SK-N-SH (cell line): ENCODE data around the gene TMEM134. TPM values are rescaled to one million over a fixed set of nuclear protein-coding genes. Genes with fewer than 3 reads are reported as not detected.

Experiments used
- CTCF ChIA-PET: fragments of 300-600, 350-600 bp; formaldehyde crosslinking; extraction: SDS; loops from one replicate; lab custom pipeline; 2021; lab: Yijun Ruan, JAX
- POLR2A ChIA-PET: fragments of 350-600 bp; sonication (Branson Sonifier 250); formaldehyde crosslinking; extraction: SDS; loops from one replicate; lab custom pipeline; 2020; ENCODE audit warnings: antibody characterized with exemption, inconsistent platforms; lab: Yijun Ruan, JAX
- DNase-seq: peaks from one replicate; pipeline ENCODE4 v3.0.0; 2012
- H2AFZ ChIP-seq: fragments of 200-600 bp; sonication (generic); 2 replicates; pipeline ENCODE4 v1.8.1; 2016; ENCODE audit warnings: antibody characterized with exemption, mild to moderate bottlenecking, low read depth
- H3F3A ChIP-seq: fragments of 200-600 bp; sonication (generic); replicated peaks from 2 replicates; pipeline ENCODE3; 2016; ENCODE audit warnings: antibody characterized with exemption, mild to moderate bottlenecking; ENCODE audit not compliant: insufficient read depth
- H3K27ac ChIP-seq, 2 experiments: fragments of 200-500 bp in 1 of 2; fragments of 200-600 bp in 1 of 2; sonication (Bioruptor generic) in 1 of 2; sonication (generic), shearing (Covaris generic) in 1 of 2; 2 replicates each; pipeline versions ENCODE4 v1.5.1 to v1.6.1; 2014 to 2016; ENCODE audit warnings: low read depth in 2 of 2, inconsistent platforms in 1 of 2, low read length in 1 of 2, mild to moderate bottlenecking in 1 of 2, mixed read lengths in 1 of 2
- H3K27me3 ChIP-seq: fragments of 200-600 bp; sonication (generic), shearing (Covaris generic); 2 replicates; pipeline ENCODE4 v1.6.1; 2016; ENCODE audit warnings: mixed run types; ENCODE audit not compliant: insufficient read depth
- H3K36me3 ChIP-seq, 2 experiments: fragments of 200-500 bp in 1 of 2; fragments of 200-600 bp in 1 of 2; sonication (Bioruptor generic) in 1 of 2; sonication (generic) in 1 of 2; replicated peaks in 1 of 2; 2 replicates each; pipeline versions ENCODE3 to v1.5.1; 2014 to 2016; ENCODE audit warnings: low read length in 1 of 2, mild to moderate bottlenecking in 1 of 2; ENCODE audit not compliant: insufficient read depth in 2 of 2, control insufficient read depth in 1 of 2
- H3K4me1 ChIP-seq, 2 experiments: fragments of 200-500 bp in 1 of 2; fragments of 200-600 bp in 1 of 2; sonication (Bioruptor generic) in 1 of 2; sonication (generic), shearing (Covaris generic) in 1 of 2; 2 replicates each; pipeline versions ENCODE4 v1.5.1 to v1.6.1; 2014 to 2016; ENCODE audit warnings: low read depth in 1 of 2, low read length in 1 of 2, mixed run types in 1 of 2; ENCODE audit not compliant: insufficient read depth in 2 of 2, control insufficient read depth in 1 of 2
- H3K4me2 ChIP-seq: fragments of 200-600 bp; sonication (generic), shearing (Covaris generic); 2 replicates; pipeline ENCODE4 v1.6.1; 2017; ENCODE audit warnings: mixed run types
- H3K4me3 ChIP-seq, 2 experiments: fragments of 200-500 bp in 1 of 2; fragments of 200-600 bp in 1 of 2; sonication (Bioruptor generic) in 1 of 2; sonication (generic), shearing (Covaris generic) in 1 of 2; 2 replicates each; pipeline versions ENCODE4 v1.5.1 to v1.8.1; 2014 to 2016; ENCODE audit warnings: low read depth in 2 of 2, inconsistent platforms in 1 of 2, low read length in 1 of 2, mild to moderate bottlenecking in 1 of 2, mixed read lengths in 1 of 2, moderate library complexity in 1 of 2
- H3K79me2 ChIP-seq: fragments of 200-600 bp; sonication (generic); 2 replicates; pipeline ENCODE4 v1.8.1; 2017; ENCODE audit warnings: mild to moderate bottlenecking; ENCODE audit not compliant: insufficient read depth
- H3K9ac ChIP-seq: fragments of 200-600 bp; sonication (generic); 2 replicates; pipeline ENCODE4 v1.6.1; 2017; ENCODE audit warnings: mixed run types
- H3K9me2 ChIP-seq: fragments of 200-600 bp; sonication (generic); 2 replicates; pipeline ENCODE4 v1.6.1; 2017; ENCODE audit warnings: mixed run types
- H3K9me3 ChIP-seq: fragments of 200-600 bp; sonication (generic); 2 replicates; pipeline ENCODE4 v1.6.1; 2017; ENCODE audit warnings: mixed run types, mild to moderate bottlenecking, moderate library complexity
- H4K20me1 ChIP-seq: fragments of 200-600 bp; sonication (generic); 2 replicates; pipeline ENCODE4 v1.6.1; 2017; ENCODE audit warnings: mild to moderate bottlenecking, mixed run types; ENCODE audit not compliant: insufficient read depth
- CHD2 ChIP-seq: fragments of 150-350 bp; IDR thresholded peaks from 2 replicates; pipeline ENCODE4 v1.6.1; 2018; ENCODE audit warnings: low read length; ENCODE audit not compliant: partially characterized antibody
- ELF1 ChIP-seq: IDR thresholded peaks from 2 replicates; pipeline ENCODE4 v1.4.0; 2012
- EP300 ChIP-seq, 2 experiments: IDR thresholded peaks; 2 replicates each; pipeline versions ENCODE4 v1.4.0 to v1.6.1; 2012; ENCODE audit warnings: borderline replicate concordance in 1 of 2, low read depth in 1 of 2, low read length in 1 of 2
- FOXM1 ChIP-seq: IDR thresholded peaks from 2 replicates; pipeline ENCODE4 v1.4.0; 2012; ENCODE audit warnings: low read depth, mild to moderate bottlenecking
- GATA2 ChIP-seq: sonication (generic); formaldehyde crosslinking; IDR thresholded peaks from 2 replicates; pipeline ENCODE4 v1.5.0; 2020; ENCODE audit warnings: mild to moderate bottlenecking, missing genetic modification reagents
- IRF3 ChIP-seq: fragments of 150-350 bp; IDR thresholded peaks from 2 replicates; pipeline ENCODE4 v1.6.1; 2016; ENCODE audit warnings: mild to moderate bottlenecking, low read depth, low read length
- MAX ChIP-seq: IDR thresholded peaks from 2 replicates; pipeline ENCODE4 v1.4.0; 2012; ENCODE audit warnings: low read depth
- MXI1 ChIP-seq: IDR thresholded peaks from 2 replicates; pipeline ENCODE4 v1.6.1; 2012; ENCODE audit warnings: mild to moderate bottlenecking, low read depth, low read length, improper control_type of control experiment
- NFIC ChIP-seq: IDR thresholded peaks from 2 replicates; pipeline ENCODE4 v1.4.0; 2012; ENCODE audit warnings: borderline replicate concordance
- PBX3 ChIP-seq: IDR thresholded peaks from 2 replicates; pipeline ENCODE4; 2012
- RXRA ChIP-seq: IDR thresholded peaks from 2 replicates; pipeline ENCODE4 v1.4.0; 2012; ENCODE audit warnings: low read depth, mild to moderate bottlenecking, borderline replicate concordance
- TAF1 ChIP-seq: IDR thresholded peaks from 2 replicates; pipeline ENCODE4 v1.6.1; 2012; ENCODE audit warnings: low read depth, mild to moderate bottlenecking, low read length, moderate library complexity, borderline replicate concordance
- TCF12 ChIP-seq: IDR thresholded peaks from 2 replicates; pipeline ENCODE4 v1.4.0; 2012
- USF1 ChIP-seq: IDR thresholded peaks from 2 replicates; pipeline ENCODE4 v1.4.0; 2012; ENCODE audit warnings: low read depth, borderline replicate concordance
- USF2 ChIP-seq: fragments of 150-350 bp; IDR thresholded peaks from 2 replicates; pipeline ENCODE4 v1.6.1; 2017; ENCODE audit warnings: antibody characterized with exemption, low read length, low read depth, borderline replicate concordance
- ZBTB33 ChIP-seq: IDR thresholded peaks from 2 replicates; pipeline ENCODE4 v1.4.0; 2012; ENCODE audit warnings: low read depth, borderline replicate concordance
- WGBS: methylation state at CpG from one replicate; pipeline ENCODE4 v1.1.6; 2017; ENCODE audit warnings: low lambda C conversion rate; 5-methylcytosine and 5-hydroxymethylcytosine counted together
- polyA plus RNA-seq, 3 experiments: library from polyadenylated mRNA; depleted of rRNA; stranded (reverse); fragments of >200 nt; gene quantifications; 2 replicates each; pipeline ENCODE4 v1.2.3, GENCODE V29; 2012
- small RNA-seq, 7 experiments: library from RNA; depleted of rRNA; stranded (forward); fragments of <200 nt; gene quantifications; one replicate each; pipeline ENCODE3, GENCODE V24; 2012

Gene TMEM134
- polyA plus RNA-seq, 1 of the 3 experiments (the other 2 are of a cell fraction): 132 TPM

GRCh38 chr11:67411785-67412152 lies 57.3 kb downstream of the TMEM134 start:
- ChIA-PET CTCF (interaction anchor here (3.4 kb wide), 1 partner anchor 10 kb away, joined by 12 read pairs; the partner anchor contains the start of gene PPP1CA), POLR2A (interaction anchor here (0.9 kb wide), 1 partner anchor 10 kb away, joined by 3 read pairs; the partner anchor contains the start of gene PPP1CA)
- no peaks in the 10 kb centered on the region for H3K79me2 ChIP-seq
- no peaks in the 10 kb centered on the region for H3K9me3 ChIP-seq
- peaks cover 2 to 3% of the 10 kb centered on the region in 2 experiments; a peak in 1 of 4 replicates for H3K4me1 ChIP-seq
- no peaks in the 10 kb centered on the region for H3K9me2 ChIP-seq
- H4K20me1 ChIP-seq: no peaks in the 10 kb centered on the region
- no peak for DNase-seq
- no peak overlapping the region for H3K27ac ChIP-seq
- 60% methylated on average over 5 of the region's 7 CpGs for WGBS
- no peak overlapping the region for H3K9ac ChIP-seq
- no peaks in the 10 kb centered on the region for H3K27me3 ChIP-seq
- no peak overlapping the region for H3K4me2 ChIP-seq
- H3F3A ChIP-seq: no peaks in the 10 kb centered on the region
- H3K36me3 ChIP-seq: no peaks in the 10 kb centered on the region
- H2AFZ ChIP-seq: no peak overlapping the region
- no peak for TF ChIP-seq TAF1
- TF ChIP-seq USF2: no peak
- no peak for TF ChIP-seq GATA2 (CRISPR knock-in tag)
- TF ChIP-seq CHD2: no peak
- TF ChIP-seq MAX: no peak
- no peak for TF ChIP-seq ELF1
- no peak for TF ChIP-seq EP300 (IDR thresholded peaks at IDR 0.05; ENCODE audit: borderline replicate concordance in 1 of 2, low read depth in 1 of 2, low read length in 1 of 2)
- TF ChIP-seq FOXM1: no peak
- no peak for TF ChIP-seq RXRA
- no peak for TF ChIP-seq TCF12
- TF ChIP-seq NFIC: no peak
- no peak for TF ChIP-seq IRF3
- TF ChIP-seq ZBTB33: no peak
- TF ChIP-seq PBX3: no peak
- no peak for TF ChIP-seq MXI1
- TF ChIP-seq USF1: no peak
- H3K4me3 ChIP-seq: no peak overlapping the region

Small RNAs within 50 kb of the gene (small RNA-seq; reads per million reads assigned to genes)
- 0 reads per million in 7 experiments for gene MIR6752

Other genes starting within 250 kb of the TMEM134 start
- 44.6 and 48.5 TPM in 2 replicates for gene GRK2, start 202.8 kb downstream of the TMEM134 start, polyA plus RNA-seq (2012; rRNA removed)
- gene ANKRD13D, start 179.9 kb downstream of the TMEM134 start, polyA plus RNA-seq (2012; rRNA removed): 50.2 and 51.4 TPM in 2 replicates
- gene SSH3, start 165.7 kb downstream of the TMEM134 start, polyA plus RNA-seq (2012; rRNA removed): 13.5 and 17.1 TPM in 2 replicates
- 80.4 and 89.4 TPM in 2 replicates for gene POLD4, start 115.7 kb downstream of the TMEM134 start, polyA plus RNA-seq (2012; rRNA removed)
- 27.0 and 27.7 TPM in 2 replicates for gene CLCF1, start 95.7 kb downstream of the TMEM134 start, polyA plus RNA-seq (2012; rRNA removed)
- 21.5 and 22.3 TPM in 2 replicates for gene RAD9A, start 77.3 kb downstream of the TMEM134 start, polyA plus RNA-seq (2012; rRNA removed)
- gene PPP1CA, start 67.4 kb downstream of the TMEM134 start, polyA plus RNA-seq (2012; rRNA removed): 210 and 261 TPM in 2 replicates
- 0.05 TPM in 1 of 2 replicates, not detected in the other for gene TBC1D10C, start 65.2 kb downstream of the TMEM134 start, polyA plus RNA-seq (2012; rRNA removed)
- gene CARNS1, start 53.6 kb downstream of the TMEM134 start, polyA plus RNA-seq (2012; rRNA removed): 0.15 and 0.23 TPM in 2 replicates
- 52.0 and 53.2 TPM in 2 replicates for gene RPS6KB2, start 40.8 kb downstream of the TMEM134 start, polyA plus RNA-seq (2012; rRNA removed)
- 1.3 and 1.4 TPM in 2 replicates for gene PTPRCAP, start 31.6 kb downstream of the TMEM134 start, polyA plus RNA-seq (2012; rRNA removed)
- 195 and 220 TPM in 2 replicates for gene CORO1B, start 25.8 kb downstream of the TMEM134 start, polyA plus RNA-seq (2012; rRNA removed)
- not detected in 2 replicates for gene GPR152, start 16.5 kb downstream of the TMEM134 start, polyA plus RNA-seq (2012; rRNA removed)
- not detected in 2 replicates for gene CABP4, start 13.9 kb downstream of the TMEM134 start, polyA plus RNA-seq (2012; rRNA removed)
- 192 and 207 TPM in 2 replicates for gene AIP, start 13.8 kb upstream of the TMEM134 start, polyA plus RNA-seq (2012; rRNA removed)
- gene PITPNM1, start 36.1 kb upstream of the TMEM134 start, polyA plus RNA-seq (2012; rRNA removed): 24.2 and 24.4 TPM in 2 replicates
- gene CDK2AP2, start 38.9 kb upstream of the TMEM134 start, polyA plus RNA-seq (2012; rRNA removed): 32.8 and 47.9 TPM in 2 replicates
- not detected in 2 replicates for gene CABP2, start 54.2 kb upstream of the TMEM134 start, polyA plus RNA-seq (2012; rRNA removed)
- gene GSTP1, start 114.6 kb upstream of the TMEM134 start, polyA plus RNA-seq (2012; rRNA removed): 488 and 745 TPM in 2 replicates
- gene NDUFV1, start 137.7 kb upstream of the TMEM134 start, polyA plus RNA-seq (2012; rRNA removed): 220 and 278 TPM in 2 replicates
- 2.2 and 2.7 TPM in 2 replicates for gene NUDT8, start 160.7 kb upstream of the TMEM134 start, polyA plus RNA-seq (2012; rRNA removed)
- gene TBX10, start 170.5 kb upstream of the TMEM134 start, polyA plus RNA-seq (2012; rRNA removed): not detected in 2 replicates
- gene ACY3, start 181.5 kb upstream of the TMEM134 start, polyA plus RNA-seq (2012; rRNA removed): not detected in 2 replicates
- not detected in 2 replicates for gene ALDH3B2, start 205.4 kb upstream of the TMEM134 start, polyA plus RNA-seq (2012; rRNA removed)